Peyer's patch (tissue), 4 donors: ENCODE data around the gene GDNF.

Source experiments
- POLR2A ChIP-seq, 2 donors: fragments of 450-650 bp; IDR thresholded peaks; one replicate each; pipeline ENCODE4 v1.5.1; 2017; ENCODE audit warnings: antibody characterized with exemption in 2 of 2, mild to moderate bottlenecking in 2 of 2, moderate library complexity in 2 of 2
- TF ChIP-seq, protein P1 (sequence below), 6 experiments: fragments of 450-650 bp in 4 of 6; fragments of 200-600 bp in 2 of 6; sonication (generic) in 1 of 6; IDR thresholded peaks; one replicate each; pipeline ENCODE4 v1.5.1; 2017 to 2019; ENCODE audit warnings: antibody characterized with exemption in 6 of 6, mild to moderate bottlenecking in 3 of 6, moderate library complexity in 1 of 6

DNA sequence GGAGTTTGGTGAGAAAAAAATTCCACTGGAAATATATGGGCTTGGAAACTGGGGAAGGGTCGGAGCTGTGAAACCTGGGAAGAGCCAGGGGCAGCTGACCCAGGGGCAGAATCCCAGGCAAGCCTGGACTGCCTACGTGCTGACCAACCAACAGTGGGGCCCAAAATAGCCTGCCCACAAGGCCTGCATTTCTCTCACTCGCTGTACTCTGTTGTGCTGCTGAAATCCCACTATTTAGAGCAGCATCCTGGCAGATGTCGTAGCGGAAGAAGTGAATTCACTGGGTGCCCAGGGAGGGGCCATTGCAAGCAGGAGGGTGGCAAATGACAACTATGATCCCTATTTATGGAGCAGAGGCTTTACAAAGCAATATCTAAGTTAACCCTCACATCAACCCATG lies 9.5 kb downstream of the GDNF start:
- no peak for TF ChIP-seq POLR2A (IDR thresholded peaks at IDR 0.05)
- TF ChIP-seq, protein P1, sequence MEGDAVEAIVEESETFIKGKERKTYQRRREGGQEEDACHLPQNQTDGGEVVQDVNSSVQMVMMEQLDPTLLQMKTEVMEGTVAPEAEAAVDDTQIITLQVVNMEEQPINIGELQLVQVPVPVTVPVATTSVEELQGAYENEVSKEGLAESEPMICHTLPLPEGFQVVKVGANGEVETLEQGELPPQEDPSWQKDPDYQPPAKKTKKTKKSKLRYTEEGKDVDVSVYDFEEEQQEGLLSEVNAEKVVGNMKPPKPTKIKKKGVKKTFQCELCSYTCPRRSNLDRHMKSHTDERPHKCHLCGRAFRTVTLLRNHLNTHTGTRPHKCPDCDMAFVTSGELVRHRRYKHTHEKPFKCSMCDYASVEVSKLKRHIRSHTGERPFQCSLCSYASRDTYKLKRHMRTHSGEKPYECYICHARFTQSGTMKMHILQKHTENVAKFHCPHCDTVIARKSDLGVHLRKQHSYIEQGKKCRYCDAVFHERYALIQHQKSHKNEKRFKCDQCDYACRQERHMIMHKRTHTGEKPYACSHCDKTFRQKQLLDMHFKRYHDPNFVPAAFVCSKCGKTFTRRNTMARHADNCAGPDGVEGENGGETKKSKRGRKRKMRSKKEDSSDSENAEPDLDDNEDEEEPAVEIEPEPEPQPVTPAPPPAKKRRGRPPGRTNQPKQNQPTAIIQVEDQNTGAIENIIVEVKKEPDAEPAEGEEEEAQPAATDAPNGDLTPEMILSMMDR (IDR thresholded peaks at IDR 0.05): no peak
